Panc1 (cell line): ENCODE results near the gene CDC42BPA. TPM values are rescaled to one million over a fixed set of nuclear protein-coding genes. Genes with fewer than 3 reads are reported as not detected.

ENCODE experiments used
- ATAC-seq: fragments of 200-7000 bp; cut with Tn5 transposase; 2 replicates; pipeline ENCODE4 v1.9.1; 2020; ENCODE audit warnings: mild to moderate bottlenecking, moderate library complexity
- BruUV-seq: library from RNA; stranded (reverse); fragments of 400-500 nt; replicated peaks from 2 replicates; lab custom pipeline; 2021; lab: Mats Ljungman, UMichigan
- CTCF ChIA-PET: fragments of 300-600 bp; sonication (Branson Sonifier 250); formaldehyde crosslinking; loops from one replicate; lab custom pipeline; 2022; ENCODE audit warnings: antibody characterized with exemption; lab: Charles Lee
- POLR2A ChIA-PET: fragments of 300-600 bp; sonication (Branson Sonifier 250); formaldehyde crosslinking; loops from one replicate; lab custom pipeline; 2022; ENCODE audit warnings: antibody characterized with exemption; lab: Charles Lee
- DNase-seq: peaks from one replicate; pipeline ENCODE4 v3.0.0-alpha.2; 2010; ENCODE audit warnings: low read depth, low spot score
- H3K27ac ChIP-seq: 2 replicates; pipeline ENCODE4 v1.5.1; 2011; ENCODE audit warnings: mild to moderate bottlenecking, low read length, inconsistent platforms
- H3K27me3 ChIP-seq: fragments of 200-500 bp; sonication (Bioruptor generic); 2 replicates; pipeline ENCODE4 v1.6.0; 2014; ENCODE audit warnings: low read length, inconsistent platforms; ENCODE audit not compliant: control insufficient read depth, insufficient read depth
- H3K36me3 ChIP-seq: fragments of 200-500 bp; sonication (Bioruptor generic); 2 replicates; pipeline ENCODE4 v1.5.1; 2014; ENCODE audit warnings: inconsistent platforms, mild to moderate bottlenecking, low read length, moderate library complexity; ENCODE audit not compliant: control insufficient read depth, insufficient read depth
- H3K4me1 ChIP-seq: 2 replicates; pipeline ENCODE4 v1.5.1; 2011; ENCODE audit warnings: inconsistent platforms, mild to moderate bottlenecking, low read length, moderate library complexity; ENCODE audit not compliant: control insufficient read depth, insufficient read depth
- H3K4me3 ChIP-seq, 2 experiments: 2 replicates each; pipeline ENCODE4 v1.5.1; 2011 to 2012; ENCODE audit warnings: low read depth in 2 of 2, low read length in 2 of 2, mild to moderate bottlenecking in 2 of 2, inconsistent platforms in 1 of 2, moderate library complexity in 1 of 2
- H3K9me3 ChIP-seq: fragments of 200-500 bp; sonication (Bioruptor generic); 2 replicates; pipeline ENCODE4 v1.5.1; 2014; ENCODE audit warnings: low read depth, mild to moderate bottlenecking, inconsistent platforms, low read length, moderate library complexity; ENCODE audit not compliant: control insufficient read depth, insufficient read depth
- POLR2AphosphoS5 ChIP-seq: IDR thresholded peaks from 2 replicates; pipeline ENCODE4 v1.6.1; 2012; ENCODE audit warnings: mild to moderate bottlenecking, low read depth, low read length, moderate library complexity
- SIN3A ChIP-seq: IDR thresholded peaks from 2 replicates; pipeline ENCODE4 v1.6.1; 2012; ENCODE audit warnings: low read depth, mild to moderate bottlenecking, low read length, moderate library complexity, borderline replicate concordance; ENCODE audit not compliant: insufficient read depth
- TCF7L2 ChIP-seq: IDR thresholded peaks from 2 replicates; pipeline ENCODE4 v1.6.1; 2011; ENCODE audit warnings: mild to moderate bottlenecking, low read depth, low read length, inconsistent platforms
- in situ Hi-C: cut with HindIII; loops from 2 replicates; pipeline ENCODE4 v1.10.0; 2016; ENCODE audit warnings: low sequenced_read_pairs, low pct_unique_long_range_greater_than_20kb
- intact Hi-C: fragments of 100-400 bp; cut with micrococcal nuclease; formaldehyde crosslinking; loops from one replicate; pipeline ENCODE4 v1.10.0; 2022; ENCODE audit not compliant: unreplicated experiment
- total RNA-seq: library from RNA; stranded (reverse); gene quantifications from one replicate; pipeline ENCODE4 v1.2.1, GENCODE V29; 2021; ENCODE audit not compliant: unreplicated experiment
- TF ChIP-seq, protein P1 (sequence below): fragments of 450-650 bp; IDR thresholded peaks from 2 replicates; pipeline ENCODE4 v1.5.1; 2017; ENCODE audit warnings: mild to moderate bottlenecking
- TF ChIP-seq, protein P2 (sequence below), 2 experiments: IDR thresholded peaks; 2 replicates each; pipeline ENCODE4 v1.6.1; 2011 to 2012; ENCODE audit warnings: low read depth in 2 of 2, control low read depth in 1 of 2, low read length in 1 of 2, mild to moderate bottlenecking in 1 of 2, moderate library complexity in 1 of 2; ENCODE audit not compliant: insufficient read depth in 1 of 2

Gene CDC42BPA
- total RNA-seq, 1 experiment from 2014 or later = 32.8 TPM

DNA sequence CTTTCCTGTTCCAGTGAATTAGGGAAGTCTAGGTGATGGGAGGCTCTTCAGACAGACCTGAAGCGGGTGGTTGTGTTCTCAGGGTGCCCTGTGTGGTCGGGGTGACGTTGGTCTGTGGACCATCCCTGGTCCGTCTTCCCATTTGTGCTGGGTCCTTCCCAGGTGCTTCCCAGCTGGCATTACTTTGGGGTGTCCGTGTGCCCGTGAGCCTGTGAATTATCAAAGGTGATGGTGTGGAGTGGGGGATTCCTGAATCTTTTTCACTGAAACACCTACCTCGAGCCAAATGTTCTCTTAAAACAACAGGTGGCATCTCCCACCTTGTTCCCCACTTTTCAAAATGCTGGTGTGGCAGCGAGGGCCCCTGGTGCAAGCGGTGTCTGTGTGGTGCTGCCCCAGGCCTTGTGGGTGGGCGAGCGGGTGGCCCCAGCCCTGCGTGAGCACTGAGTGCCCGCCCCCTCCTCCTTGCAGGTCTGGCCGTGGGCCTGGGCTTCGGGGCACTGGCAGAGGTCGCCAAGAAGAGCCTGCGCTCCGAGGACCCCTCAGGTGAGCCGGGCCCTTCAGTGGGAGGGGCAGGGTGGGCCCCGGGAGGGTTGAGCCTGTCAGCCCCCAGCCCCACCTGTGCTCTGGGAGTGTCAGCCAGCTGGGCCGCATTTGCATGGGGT lies 341.2 kb downstream of the CDC42BPA start:
- ChIA-PET POLR2A (no interaction called here), CTCF (no interaction called here)
- no peak for TF ChIP-seq POLR2AphosphoS5
- TF ChIP-seq TCF7L2 = no peak
- TF ChIP-seq, protein P1, sequence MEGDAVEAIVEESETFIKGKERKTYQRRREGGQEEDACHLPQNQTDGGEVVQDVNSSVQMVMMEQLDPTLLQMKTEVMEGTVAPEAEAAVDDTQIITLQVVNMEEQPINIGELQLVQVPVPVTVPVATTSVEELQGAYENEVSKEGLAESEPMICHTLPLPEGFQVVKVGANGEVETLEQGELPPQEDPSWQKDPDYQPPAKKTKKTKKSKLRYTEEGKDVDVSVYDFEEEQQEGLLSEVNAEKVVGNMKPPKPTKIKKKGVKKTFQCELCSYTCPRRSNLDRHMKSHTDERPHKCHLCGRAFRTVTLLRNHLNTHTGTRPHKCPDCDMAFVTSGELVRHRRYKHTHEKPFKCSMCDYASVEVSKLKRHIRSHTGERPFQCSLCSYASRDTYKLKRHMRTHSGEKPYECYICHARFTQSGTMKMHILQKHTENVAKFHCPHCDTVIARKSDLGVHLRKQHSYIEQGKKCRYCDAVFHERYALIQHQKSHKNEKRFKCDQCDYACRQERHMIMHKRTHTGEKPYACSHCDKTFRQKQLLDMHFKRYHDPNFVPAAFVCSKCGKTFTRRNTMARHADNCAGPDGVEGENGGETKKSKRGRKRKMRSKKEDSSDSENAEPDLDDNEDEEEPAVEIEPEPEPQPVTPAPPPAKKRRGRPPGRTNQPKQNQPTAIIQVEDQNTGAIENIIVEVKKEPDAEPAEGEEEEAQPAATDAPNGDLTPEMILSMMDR = no peak
- no peak for TF ChIP-seq SIN3A
- no peaks in the 10 kb centered on the region; the same call in 1 of the 2 replicates for H3K4me1 ChIP-seq
- in situ Hi-C loops (no loop called here), intact Hi-C loops (no loop called here)
- H3K4me3 ChIP-seq = no peak overlapping the region
- no TSS peak for BruUV-seq
- no peak overlapping the region for H3K27ac ChIP-seq
- no peak for DNase-seq
- no peak for ATAC-seq
- H3K36me3 ChIP-seq = no peaks in the 10 kb centered on the region
- H3K9me3 ChIP-seq = no peaks in the 10 kb centered on the region
- H3K27me3 ChIP-seq = no peaks in the 10 kb centered on the region

DNA sequence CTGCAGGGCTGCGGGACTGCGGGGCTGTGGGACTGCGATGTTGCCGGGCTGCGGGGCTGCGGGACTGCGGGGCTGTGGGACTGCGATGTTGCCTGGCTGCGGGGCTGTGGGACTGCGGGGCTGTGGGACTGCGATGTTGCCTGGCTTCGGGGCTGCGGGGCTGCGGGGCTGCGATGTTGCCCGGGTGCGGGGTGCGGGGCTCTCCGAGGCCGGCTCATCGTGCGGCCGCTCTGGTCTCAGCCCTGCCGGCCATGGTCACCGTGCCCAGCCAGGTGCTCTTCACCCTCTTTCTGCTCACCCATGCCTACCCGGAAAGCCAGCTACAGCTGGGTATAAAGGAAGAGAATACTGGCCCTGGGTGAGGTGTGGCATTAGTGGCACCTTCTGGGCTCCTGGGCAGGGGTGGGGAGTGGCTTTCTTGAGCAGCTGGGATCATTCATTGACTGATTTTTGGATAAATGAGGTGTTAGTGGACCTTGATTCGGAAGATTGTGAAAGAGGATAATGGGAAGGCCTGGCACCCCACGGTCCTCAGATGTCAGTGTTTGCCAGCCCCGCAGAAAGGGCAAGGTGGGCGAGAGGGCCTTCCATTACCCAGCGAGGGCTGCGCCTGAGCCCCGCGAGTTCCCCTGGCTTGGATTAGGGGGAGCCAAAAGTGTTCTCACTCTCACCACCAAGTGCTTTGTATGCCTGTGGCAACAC lies 341.9 kb downstream of the CDC42BPA start:
- ChIA-PET POLR2A (no interaction called here), CTCF (no interaction called here)
- DNase-seq (no peak), ATAC-seq (no peak)
- Histone ChIP-seq H3K27me3 (no peaks in the 10 kb centered on the region), H3K27ac (no peak overlapping the region), H3K36me3 (no peaks in the 10 kb centered on the region), H3K4me3 (no peak overlapping the region), H3K4me1 (no peaks in the 10 kb centered on the region; the same call in 1 of the 2 replicates), H3K9me3 (no peaks in the 10 kb centered on the region)
- no TSS peak for BruUV-seq
- intact Hi-C loops (no loop called here), in situ Hi-C loops (no loop called here)
- TF ChIP-seq SIN3A (no peak), TCF7L2 (no peak), POLR2AphosphoS5 (no peak)
- TF ChIP-seq, protein P2, sequence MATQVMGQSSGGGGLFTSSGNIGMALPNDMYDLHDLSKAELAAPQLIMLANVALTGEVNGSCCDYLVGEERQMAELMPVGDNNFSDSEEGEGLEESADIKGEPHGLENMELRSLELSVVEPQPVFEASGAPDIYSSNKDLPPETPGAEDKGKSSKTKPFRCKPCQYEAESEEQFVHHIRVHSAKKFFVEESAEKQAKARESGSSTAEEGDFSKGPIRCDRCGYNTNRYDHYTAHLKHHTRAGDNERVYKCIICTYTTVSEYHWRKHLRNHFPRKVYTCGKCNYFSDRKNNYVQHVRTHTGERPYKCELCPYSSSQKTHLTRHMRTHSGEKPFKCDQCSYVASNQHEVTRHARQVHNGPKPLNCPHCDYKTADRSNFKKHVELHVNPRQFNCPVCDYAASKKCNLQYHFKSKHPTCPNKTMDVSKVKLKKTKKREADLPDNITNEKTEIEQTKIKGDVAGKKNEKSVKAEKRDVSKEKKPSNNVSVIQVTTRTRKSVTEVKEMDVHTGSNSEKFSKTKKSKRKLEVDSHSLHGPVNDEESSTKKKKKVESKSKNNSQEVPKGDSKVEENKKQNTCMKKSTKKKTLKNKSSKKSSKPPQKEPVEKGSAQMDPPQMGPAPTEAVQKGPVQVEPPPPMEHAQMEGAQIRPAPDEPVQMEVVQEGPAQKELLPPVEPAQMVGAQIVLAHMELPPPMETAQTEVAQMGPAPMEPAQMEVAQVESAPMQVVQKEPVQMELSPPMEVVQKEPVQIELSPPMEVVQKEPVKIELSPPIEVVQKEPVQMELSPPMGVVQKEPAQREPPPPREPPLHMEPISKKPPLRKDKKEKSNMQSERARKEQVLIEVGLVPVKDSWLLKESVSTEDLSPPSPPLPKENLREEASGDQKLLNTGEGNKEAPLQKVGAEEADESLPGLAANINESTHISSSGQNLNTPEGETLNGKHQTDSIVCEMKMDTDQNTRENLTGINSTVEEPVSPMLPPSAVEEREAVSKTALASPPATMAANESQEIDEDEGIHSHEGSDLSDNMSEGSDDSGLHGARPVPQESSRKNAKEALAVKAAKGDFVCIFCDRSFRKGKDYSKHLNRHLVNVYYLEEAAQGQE (IDR thresholded peaks at IDR 0.05; ENCODE audit: insufficient read depth in 1 of 2, low read depth in 2 of 2, low read length in 1 of 2) = no peak
- TF ChIP-seq, protein P1 = no peak
